GM21528 (cell line): ENCODE results near the gene ZNF827.
A peak's percentile ranks its signal among the peaks of the same experiment; 100 is the strongest.

Source experiments
- ATAC-seq: cut with Tn5 transposase; IDR thresholded peaks from one replicate; pipeline ENCODE4 v1.9.1; 2021; ENCODE audit warnings: mild to moderate bottlenecking, moderate library complexity; ENCODE audit not compliant: unreplicated experiment, low FRiP score

Gene ZNF827

GRCh38 chr4:145805490-145805889 is 133.1 kb downstream of the ZNF827 start:
- no peak for ATAC-seq

DNA sequence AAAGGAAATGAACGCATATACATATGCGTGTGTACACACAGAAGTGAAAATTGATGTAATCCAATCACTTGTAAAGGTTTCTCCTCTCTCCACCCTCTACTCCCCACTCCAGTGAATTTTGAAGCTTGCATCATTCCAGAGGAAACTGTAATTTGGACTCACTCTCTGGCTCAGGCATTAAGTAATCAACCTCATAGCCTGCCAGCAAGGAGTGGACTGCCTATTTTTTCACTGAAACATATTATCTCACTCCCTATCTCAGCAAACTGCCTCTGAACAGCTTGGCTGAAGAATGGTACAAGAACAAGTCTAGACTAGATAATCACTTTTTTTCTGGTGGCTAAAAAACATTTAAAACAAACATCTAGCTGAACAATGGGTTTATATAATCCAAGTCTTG is 134.5 kb downstream of the ZNF827 start:
- no peak for ATAC-seq

DNA sequence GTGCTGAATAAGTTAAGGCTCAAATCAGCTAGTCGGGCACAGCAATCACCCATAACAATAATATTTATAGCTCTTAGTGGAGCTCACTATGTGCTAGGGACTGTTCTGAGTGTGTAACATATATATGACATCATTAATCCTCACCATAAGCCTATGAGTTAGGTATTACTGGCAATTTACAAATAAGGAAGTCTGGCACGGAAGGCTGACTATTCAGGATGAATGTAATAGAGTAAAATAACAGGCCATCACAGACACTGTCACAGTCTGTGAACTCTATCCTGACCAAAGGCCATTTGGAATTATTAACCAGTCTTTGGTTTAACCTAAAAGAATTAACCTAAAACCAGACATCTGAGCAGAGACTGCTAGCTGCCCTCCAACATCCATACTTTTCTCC is 139.4 kb downstream of the ZNF827 start:
- no peak for ATAC-seq

- ATAC-seq = no peak
These were observed 141.3 kb downstream of the ZNF827 start for GRCh38 chr4:145797278-145797677.

DNA sequence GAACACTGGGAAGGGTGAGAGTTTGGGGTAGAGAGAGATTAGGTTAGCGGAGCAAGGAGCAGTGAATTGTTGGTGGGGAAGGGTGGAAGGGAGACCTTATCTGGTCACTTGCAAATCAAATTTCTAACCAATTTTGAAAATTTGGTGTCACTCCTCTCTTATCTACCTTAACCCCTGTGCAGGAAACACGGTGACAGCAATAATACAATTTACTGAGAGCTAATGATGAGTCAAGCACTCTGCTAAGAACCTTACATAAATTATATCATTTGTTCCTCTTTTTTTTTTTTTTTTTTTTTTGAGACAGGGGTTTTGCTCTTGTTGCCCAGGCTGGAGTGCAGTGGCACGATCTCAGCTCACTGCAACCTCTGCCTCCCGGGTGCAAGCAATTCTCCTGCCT is 142.3 kb downstream of the ZNF827 start:
- no peak for ATAC-seq

DNA sequence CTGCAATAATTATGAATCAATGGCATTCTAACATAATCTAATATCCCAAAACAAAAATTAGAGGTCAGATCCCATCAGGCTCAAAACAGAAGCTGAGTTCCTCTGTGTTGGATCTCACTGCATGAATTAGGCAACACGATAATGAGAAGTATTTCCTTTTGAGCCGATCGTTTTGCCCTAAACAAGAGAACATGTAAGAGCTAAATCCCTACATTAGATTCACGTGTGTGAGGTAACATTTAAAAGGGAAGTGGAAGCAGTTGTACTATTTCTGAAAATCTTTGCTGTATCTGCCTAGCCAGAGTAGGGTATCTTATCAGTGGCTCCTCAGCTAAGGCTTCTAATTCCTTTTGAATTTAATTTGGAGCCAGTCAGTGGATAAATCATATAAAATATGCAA is 143.1 kb downstream of the ZNF827 start:
- no peak for ATAC-seq

GRCh38 chr4:145792429-145792828 is 146.2 kb downstream of the ZNF827 start:
- no peak for ATAC-seq

GRCh38 chr4:145791988-145792387 is 146.6 kb downstream of the ZNF827 start:
- no peak for ATAC-seq

GRCh38 chr4:145788755-145789154 is 149.9 kb downstream of the ZNF827 start:
- ATAC-seq = no peak

DNA sequence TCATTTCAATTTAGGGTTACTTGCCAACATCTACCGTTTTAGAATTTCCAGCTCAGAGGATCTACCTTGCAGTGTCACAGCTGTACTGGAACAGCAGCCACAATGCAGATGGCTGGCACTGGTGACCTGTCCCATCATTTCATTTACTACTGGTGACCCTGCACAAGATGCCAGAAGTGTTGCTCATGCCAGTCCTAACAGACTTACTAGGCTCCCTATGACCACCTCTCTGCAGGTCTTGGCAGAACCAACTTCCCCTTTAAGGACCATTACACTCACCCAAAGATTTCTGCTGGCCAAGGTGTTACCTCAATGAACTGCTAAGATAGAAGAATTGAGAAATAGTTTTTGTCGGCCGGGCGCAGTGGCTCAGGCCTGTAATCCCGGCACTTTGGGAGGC is 151.8 kb downstream of the ZNF827 start:
- ATAC-seq = no peak

GRCh38 chr4:145786261-145786660 is 152.4 kb downstream of the ZNF827 start:
- ATAC-seq = no peak

DNA sequence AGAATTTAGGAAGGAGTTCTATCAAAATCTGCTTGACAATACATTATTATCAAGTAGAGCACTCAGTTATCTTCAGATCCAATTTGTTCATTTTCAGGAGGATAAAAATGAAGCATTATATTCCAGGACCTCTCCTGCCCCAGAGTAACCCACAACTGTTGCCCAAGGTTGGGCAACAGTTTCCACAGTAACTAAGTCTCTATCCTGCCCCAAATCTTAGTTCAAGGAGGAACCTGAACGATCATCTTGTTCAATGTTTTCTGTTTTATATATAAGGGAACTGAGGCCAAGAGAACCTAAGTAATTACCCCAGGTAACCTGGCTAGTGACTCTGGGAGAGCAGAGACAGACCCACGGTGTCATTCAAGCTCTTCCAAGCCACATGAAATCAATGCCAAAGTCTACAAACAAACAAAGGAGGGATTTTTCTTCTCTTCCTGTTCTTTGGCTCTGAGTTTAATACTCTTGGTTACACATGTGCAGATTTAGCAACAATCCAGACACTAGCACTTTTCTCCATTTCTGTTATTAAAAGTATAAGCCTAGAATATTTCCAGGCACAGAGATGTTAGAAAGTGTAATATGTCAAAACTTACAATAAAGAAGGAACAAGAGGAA is 153.1 kb downstream of the ZNF827 start:
- no peak for ATAC-seq

DNA sequence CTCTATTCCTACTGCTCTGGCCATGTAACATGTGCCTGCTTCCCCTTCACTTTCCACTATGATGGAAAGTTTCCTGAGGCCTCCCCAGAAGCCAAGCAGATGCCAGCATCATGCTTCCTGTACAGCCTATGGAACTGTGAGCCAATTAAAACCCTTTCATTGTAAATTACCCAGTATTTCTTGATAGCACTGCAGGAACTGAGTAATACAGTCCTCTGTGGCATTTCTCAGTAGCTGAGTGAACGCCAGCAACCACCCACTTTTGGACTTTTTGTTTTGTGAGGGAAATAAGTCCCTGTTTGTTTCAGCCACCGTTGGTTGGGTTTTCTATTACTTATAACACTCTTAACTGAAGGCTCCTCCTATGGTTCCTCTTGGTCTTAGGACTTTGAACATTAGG is 154.6 kb downstream of the ZNF827 start:
- no peak for ATAC-seq

GRCh38 chr4:145782756-145783155 is 155.9 kb downstream of the ZNF827 start:
- ATAC-seq = no peak

DNA sequence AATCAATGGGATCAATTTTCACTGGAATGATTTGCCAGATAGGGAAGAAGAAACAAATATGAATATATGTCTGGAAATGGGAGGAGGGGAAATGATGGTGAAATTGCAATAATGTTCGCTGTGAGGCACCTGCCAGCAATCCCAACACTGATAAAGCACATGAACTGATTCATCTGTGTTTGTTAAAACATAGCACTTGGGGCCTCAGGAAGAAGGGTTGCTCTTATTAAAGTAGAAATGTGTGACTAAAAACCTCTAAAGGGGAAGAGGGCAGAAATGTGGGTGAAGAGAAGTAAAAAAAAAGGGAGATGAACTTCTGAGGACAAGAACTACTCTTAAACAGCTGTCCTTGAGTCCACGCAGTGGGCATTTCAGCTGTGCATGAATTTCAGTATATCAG is 157.3 kb downstream of the ZNF827 start:
- ATAC-seq = no peak

GRCh38 chr4:145779319-145779801 is 159.3 kb downstream of the ZNF827 start:
- ATAC-seq = no peak

DNA sequence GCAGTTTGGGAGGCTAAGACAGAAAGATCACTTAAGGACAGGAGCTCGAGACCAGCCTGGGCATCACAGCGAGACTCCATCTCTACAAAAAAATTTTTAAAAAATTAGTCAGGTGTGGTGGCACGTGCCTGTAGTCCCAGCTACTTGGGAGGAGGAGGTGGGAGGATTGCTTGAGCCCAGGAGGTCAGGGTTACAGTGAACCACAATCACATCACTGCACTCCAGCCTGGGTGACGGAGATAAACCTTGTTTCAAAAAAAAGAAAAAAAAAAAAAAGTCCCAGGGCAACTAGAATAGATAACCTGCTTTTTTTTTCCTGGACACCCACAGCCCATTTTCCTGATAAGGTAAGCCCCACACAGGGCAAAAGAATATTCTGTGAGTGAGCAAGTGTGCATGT is 162.4 kb downstream of the ZNF827 start:
- ATAC-seq = no peak

GRCh38 chr4:145775406-145775805 is 163.2 kb downstream of the ZNF827 start:
- no peak for ATAC-seq

DNA sequence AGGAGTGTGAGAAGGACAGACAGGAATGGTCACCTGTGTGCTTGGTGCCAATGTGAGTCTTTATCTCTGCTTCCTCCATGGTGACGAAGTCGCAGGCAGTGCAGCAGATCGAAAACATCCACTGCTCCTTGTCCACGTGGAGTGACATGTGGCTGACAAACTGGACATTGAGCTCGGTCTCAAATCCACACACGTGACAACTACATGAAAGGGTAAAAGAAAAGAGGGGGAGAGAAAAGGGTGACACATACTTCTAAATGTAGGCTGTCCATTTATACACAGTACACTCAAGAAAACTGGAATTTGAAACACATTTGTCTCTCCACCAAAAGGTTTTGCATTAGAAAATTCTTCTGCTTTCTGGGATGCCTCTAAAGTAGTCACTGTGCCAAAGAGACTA is 164.2 kb downstream of the ZNF827 start:
- ATAC-seq = no peak

DNA sequence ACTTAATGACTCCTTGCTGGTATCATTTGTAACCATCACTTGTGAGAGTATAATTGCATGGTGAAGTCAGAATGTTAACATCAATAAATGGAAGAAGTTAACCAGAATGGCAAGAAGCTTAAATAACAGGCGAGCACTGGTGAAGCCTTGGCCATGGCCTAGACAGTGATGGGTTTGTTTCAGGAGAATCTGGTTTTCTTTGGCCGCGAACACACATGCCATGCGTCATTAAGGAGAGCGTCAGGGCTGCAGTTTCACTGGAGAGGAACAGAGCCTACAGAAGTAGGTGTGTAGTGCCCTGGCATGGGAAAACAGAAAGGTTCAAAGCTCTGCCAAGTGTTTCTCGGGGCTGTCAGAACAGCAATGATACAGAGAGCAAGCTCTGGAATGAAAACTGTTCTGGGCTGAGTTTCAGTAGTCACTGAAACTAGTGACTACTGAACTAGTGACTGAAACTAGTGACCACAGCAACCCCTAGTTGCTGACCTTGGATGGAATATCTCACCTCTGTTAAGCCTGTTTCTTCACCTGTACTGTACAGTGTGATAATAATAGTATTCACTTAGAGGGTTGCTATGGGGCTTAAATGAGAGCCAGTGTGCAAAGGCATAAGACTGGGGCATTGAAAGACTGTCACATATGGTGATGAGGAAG is 164.9 kb downstream of the ZNF827 start:
- ATAC-seq = peak; percentile 95

DNA sequence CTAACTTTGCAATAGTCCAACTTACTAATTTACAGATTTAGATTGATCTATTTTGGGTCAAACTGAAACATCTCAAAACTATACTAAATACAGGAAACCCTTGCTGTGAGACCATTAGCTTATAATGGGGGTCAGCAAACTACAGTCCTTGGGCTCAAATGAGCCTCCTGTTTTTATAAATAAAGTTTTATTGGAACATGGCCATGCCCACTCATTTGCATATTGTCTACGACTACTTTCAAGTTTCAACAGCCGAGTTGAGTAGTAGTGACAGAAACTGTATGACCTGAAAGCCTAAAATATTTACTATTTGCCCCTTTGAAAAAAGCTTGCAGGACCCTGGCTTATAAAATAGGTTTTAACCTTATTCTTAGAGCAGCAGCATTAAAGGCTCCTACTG is 166.3 kb downstream of the ZNF827 start:
- no peak for ATAC-seq

DNA sequence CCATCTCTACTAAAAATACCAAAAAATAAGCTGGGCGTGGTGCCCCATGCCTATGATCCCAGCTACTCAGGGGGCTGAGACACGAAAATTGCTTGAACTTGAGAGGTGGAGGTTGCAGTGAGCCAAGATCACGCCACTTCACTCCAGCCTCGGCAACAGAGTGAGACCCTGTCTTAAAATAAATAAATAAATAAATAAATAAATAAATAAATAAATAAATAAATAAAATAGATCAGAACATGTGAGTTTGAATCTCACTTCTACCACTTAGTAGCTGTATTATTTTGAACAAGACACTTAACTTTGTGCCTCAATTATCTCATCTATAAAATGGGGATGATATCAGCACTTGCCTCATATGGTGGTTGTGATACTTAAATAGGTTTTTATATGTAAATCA is 168.5 kb downstream of the ZNF827 start:
- no peak for ATAC-seq
